DOHH2 (cell line): Measurements from ENCODE around the gene PAX7.

Source experiments
- H3F3A ChIP-seq: fragments of 200-600 bp; sonication (generic), shearing (Covaris generic); 2 replicates; pipeline ENCODE4 v1.6.0; 2016; ENCODE audit warnings: antibody characterized with exemption, mild to moderate bottlenecking; ENCODE audit not compliant: control insufficient read depth, insufficient read depth
- H3K27ac ChIP-seq: fragments of 200-600 bp; sonication (generic); 2 replicates; pipeline ENCODE4 v1.5.1; 2014; ENCODE audit warnings: low read depth, mild to moderate bottlenecking, low read length, moderate library complexity
- H3K27me3 ChIP-seq: fragments of 200-600 bp; sonication (generic); 2 replicates; pipeline ENCODE4 v1.6.1; 2014; ENCODE audit warnings: mild to moderate bottlenecking, low read length, mixed read lengths; ENCODE audit not compliant: control insufficient read depth
- H3K36me3 ChIP-seq: fragments of 200-600 bp; sonication (generic); 2 replicates; pipeline ENCODE4 v1.6.1; 2014; ENCODE audit warnings: mild to moderate bottlenecking, low read length, moderate library complexity, mixed read lengths; ENCODE audit not compliant: control insufficient read depth
- H3K4me1 ChIP-seq: fragments of 200-600 bp; sonication (generic); 2 replicates; pipeline ENCODE4 v1.6.1; 2014; ENCODE audit warnings: mild to moderate bottlenecking, low read length, mixed read lengths; ENCODE audit not compliant: control insufficient read depth
- H3K4me2 ChIP-seq: fragments of 200-600 bp; sonication (generic); 2 replicates; pipeline ENCODE4 v1.6.0; 2014; ENCODE audit warnings: mild to moderate bottlenecking, low read length, moderate library complexity
- H3K4me3 ChIP-seq: fragments of 200-600 bp; sonication (generic); 2 replicates; pipeline ENCODE4 v1.5.1; 2014; ENCODE audit warnings: mild to moderate bottlenecking, low read length, mixed read lengths
- H3K79me2 ChIP-seq: fragments of 200-600 bp; sonication (generic); 2 replicates; pipeline ENCODE4 v1.6.1; 2014; ENCODE audit warnings: mild to moderate bottlenecking, low read length, mixed read lengths; ENCODE audit not compliant: control insufficient read depth
- H3K9me2 ChIP-seq: fragments of 200-600 bp; sonication (generic); replicated peaks from 2 replicates; pipeline ENCODE4 v1.6.1; 2014; ENCODE audit warnings: mild to moderate bottlenecking, low read length, mixed read lengths; ENCODE audit not compliant: control insufficient read depth
- H3K9me3 ChIP-seq: fragments of 200-600 bp; sonication (generic); 2 replicates; pipeline ENCODE4 v1.6.1; 2014; ENCODE audit warnings: antibody characterized with exemption, low read length, mixed read lengths; ENCODE audit not compliant: control insufficient read depth, insufficient read depth
- H4K20me1 ChIP-seq: fragments of 200-600 bp; sonication (generic); 2 replicates; pipeline ENCODE4 v1.6.0; 2014; ENCODE audit warnings: low read depth, mild to moderate bottlenecking, antibody characterized with exemption, low read length, moderate library complexity; ENCODE audit not compliant: control insufficient read depth, insufficient read depth
- EZH2phosphoT487 ChIP-seq: fragments of 200-600 bp; sonication (generic); IDR thresholded peaks from 2 replicates; pipeline ENCODE4 v1.6.1; 2017; ENCODE audit warnings: borderline replicate concordance, mild to moderate bottlenecking, antibody characterized with exemption, low read length, moderate library complexity, mixed read lengths
- TF ChIP-seq, protein P1 (sequence below): fragments of 200-600 bp; sonication (generic); IDR thresholded peaks from one replicate; pipeline ENCODE4 v1.5.1; 2014; ENCODE audit warnings: antibody characterized with exemption, mild to moderate bottlenecking, low read depth, low read length; ENCODE audit not compliant: poor library complexity, severe bottlenecking

PAX7 gene

GRCh38 chr1:18707696-18708257 is 77.1 kb downstream of the PAX7 start:
- Histone ChIP-seq H3K4me2 (no peak overlapping the region), H3K79me2 (no peaks in the 10 kb centered on the region), H3K4me1 (no peaks in the 10 kb centered on the region), H3K27me3 (no peaks in the 10 kb centered on the region), H3K9me3 (no peaks in the 10 kb centered on the region), H3K4me3 (no peak overlapping the region), H3K9me2 (no peaks in the 10 kb centered on the region), H4K20me1 (no peaks in the 10 kb centered on the region), H3K27ac (no peak overlapping the region), H3F3A (no peaks in the 10 kb centered on the region), H3K36me3 (no peaks in the 10 kb centered on the region)
- TF ChIP-seq, protein P1, sequence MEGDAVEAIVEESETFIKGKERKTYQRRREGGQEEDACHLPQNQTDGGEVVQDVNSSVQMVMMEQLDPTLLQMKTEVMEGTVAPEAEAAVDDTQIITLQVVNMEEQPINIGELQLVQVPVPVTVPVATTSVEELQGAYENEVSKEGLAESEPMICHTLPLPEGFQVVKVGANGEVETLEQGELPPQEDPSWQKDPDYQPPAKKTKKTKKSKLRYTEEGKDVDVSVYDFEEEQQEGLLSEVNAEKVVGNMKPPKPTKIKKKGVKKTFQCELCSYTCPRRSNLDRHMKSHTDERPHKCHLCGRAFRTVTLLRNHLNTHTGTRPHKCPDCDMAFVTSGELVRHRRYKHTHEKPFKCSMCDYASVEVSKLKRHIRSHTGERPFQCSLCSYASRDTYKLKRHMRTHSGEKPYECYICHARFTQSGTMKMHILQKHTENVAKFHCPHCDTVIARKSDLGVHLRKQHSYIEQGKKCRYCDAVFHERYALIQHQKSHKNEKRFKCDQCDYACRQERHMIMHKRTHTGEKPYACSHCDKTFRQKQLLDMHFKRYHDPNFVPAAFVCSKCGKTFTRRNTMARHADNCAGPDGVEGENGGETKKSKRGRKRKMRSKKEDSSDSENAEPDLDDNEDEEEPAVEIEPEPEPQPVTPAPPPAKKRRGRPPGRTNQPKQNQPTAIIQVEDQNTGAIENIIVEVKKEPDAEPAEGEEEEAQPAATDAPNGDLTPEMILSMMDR = no peak
- no peak for TF ChIP-seq EZH2phosphoT487

DNA sequence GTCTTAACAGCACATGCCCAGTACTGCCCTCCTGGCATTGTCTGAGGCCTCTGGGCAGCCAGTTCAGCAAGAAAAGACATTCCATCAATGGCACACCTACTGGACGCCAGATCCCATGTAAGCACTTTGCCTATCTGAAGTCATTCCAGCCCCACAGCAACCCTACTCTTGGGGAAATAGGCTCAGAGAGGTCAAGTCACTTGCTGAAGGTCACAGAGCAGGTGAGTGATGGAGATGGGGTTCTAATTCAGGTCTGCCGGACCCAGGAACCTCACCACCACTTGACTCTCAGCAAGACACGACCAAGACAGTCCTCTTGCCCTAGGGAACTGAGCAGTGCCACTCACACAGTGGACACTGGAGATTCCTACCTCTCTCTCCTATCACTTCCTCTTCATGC is 79.4 kb downstream of the PAX7 start:
- TF ChIP-seq EZH2phosphoT487 = no peak
- TF ChIP-seq, protein P1 = no peak
- H3K9me3 ChIP-seq = no peaks in the 10 kb centered on the region
- H3K27me3 ChIP-seq = no peaks in the 10 kb centered on the region

DNA sequence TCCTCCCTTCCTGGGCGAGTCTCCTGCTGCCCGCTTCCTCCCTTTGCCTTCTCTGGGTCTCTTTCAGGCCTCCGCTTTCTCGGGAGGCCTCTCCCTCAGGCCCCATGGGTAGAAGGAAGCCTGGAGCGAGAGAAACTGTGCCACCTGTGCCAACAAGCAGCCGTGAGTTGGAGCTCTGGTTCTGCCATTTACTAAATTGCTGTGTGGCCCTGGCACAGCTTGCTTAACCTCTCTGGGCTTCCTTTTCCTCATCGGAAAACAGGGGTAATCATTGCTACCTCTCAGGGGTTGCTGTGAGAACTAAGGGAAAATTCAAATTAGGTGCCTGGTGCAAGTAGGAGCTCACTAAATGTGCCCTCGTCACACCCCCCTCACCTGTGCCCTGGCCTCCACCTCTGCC is 80.4 kb downstream of the PAX7 start:
- H3K4me1 ChIP-seq = no peaks in the 10 kb centered on the region
- H3F3A ChIP-seq = no peaks in the 10 kb centered on the region
- no peak overlapping the region for H3K27ac ChIP-seq
- no peaks in the 10 kb centered on the region for H3K79me2 ChIP-seq
- no peaks in the 10 kb centered on the region for H4K20me1 ChIP-seq
- no peaks in the 10 kb centered on the region for H3K9me3 ChIP-seq
- H3K4me3 ChIP-seq = no peak overlapping the region
- no peaks in the 10 kb centered on the region for H3K9me2 ChIP-seq
- no peaks in the 10 kb centered on the region for H3K36me3 ChIP-seq
- H3K27me3 ChIP-seq = no peaks in the 10 kb centered on the region
- TF ChIP-seq, protein P1 = no peak
- TF ChIP-seq EZH2phosphoT487 = no peak
- H3K4me2 ChIP-seq = no peak overlapping the region

More for the DNA sequence above, 79.4 kb downstream of the PAX7 start:
- Histone ChIP-seq H3F3A (no peaks in the 10 kb centered on the region), H3K4me3 (no peak overlapping the region), H3K4me1 (no peaks in the 10 kb centered on the region), H3K9me2 (no peaks in the 10 kb centered on the region), H3K27ac (no peak overlapping the region), H3K4me2 (no peak overlapping the region), H3K79me2 (no peaks in the 10 kb centered on the region), H4K20me1 (no peaks in the 10 kb centered on the region), H3K36me3 (no peaks in the 10 kb centered on the region)
